Fibroblast of the aortic adventitia (primary cell): ENCODE data around the gene BCL11B. TPM values are rescaled to one million over a fixed set of nuclear protein-coding genes. Genes with fewer than 3 reads are reported as not detected.

Experiments used
- DNase-seq: peaks from one replicate; pipeline ENCODE4 v3.0.0-alpha.2; 2010; ENCODE audit warnings: low read depth
- H3K4me3 ChIP-seq: 2 replicates; pipeline ENCODE4 v1.5.1; 2011; ENCODE audit warnings: low read depth, mild to moderate bottlenecking, control low read depth, low read length, moderate library complexity
- total RNA-seq: library from RNA; depleted of rRNA; stranded (reverse); fragments of >200 nt; gene quantifications from 2 replicates; pipeline ENCODE4 v1.2.3, GENCODE V29; 2012; ENCODE audit warnings: low replicate concordance
- TF ChIP-seq, protein P1 (sequence below): IDR thresholded peaks from 2 replicates; pipeline ENCODE4 v1.5.1; 2011; ENCODE audit warnings: mild to moderate bottlenecking, low read length, control low read depth, inconsistent platforms; ENCODE audit not compliant: insufficient read depth

Gene BCL11B
- total RNA-seq, 1 donor: 0.09 TPM

DNA sequence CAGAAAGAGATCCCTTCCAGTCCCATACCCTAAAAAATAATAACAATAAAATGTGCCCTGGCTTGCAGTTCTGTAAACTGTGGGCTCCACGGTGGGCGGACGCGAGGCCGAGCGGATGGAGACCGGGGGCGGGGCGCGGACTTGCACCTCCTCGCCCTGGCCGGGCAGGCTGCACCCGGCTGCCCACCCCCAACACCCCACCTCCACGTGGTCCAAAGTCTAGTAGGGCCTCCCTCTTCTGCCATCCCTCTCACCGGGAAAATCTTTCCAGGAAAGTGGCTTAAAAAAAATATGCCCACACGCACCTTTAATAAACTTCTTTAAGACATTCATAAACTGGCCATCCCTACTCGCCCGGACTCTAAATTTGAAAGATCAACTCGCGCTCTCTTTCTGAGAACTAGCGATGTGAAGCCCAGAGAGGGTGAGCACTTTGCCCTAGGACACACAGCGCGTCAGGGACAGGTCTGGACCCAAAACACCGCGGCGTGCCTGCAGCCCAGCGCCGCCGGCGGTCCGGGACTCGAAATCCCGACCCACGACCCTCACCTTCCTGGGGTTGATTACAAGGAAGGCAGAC is 1.9 kb upstream of the BCL11B start:
- TF ChIP-seq, protein P1, sequence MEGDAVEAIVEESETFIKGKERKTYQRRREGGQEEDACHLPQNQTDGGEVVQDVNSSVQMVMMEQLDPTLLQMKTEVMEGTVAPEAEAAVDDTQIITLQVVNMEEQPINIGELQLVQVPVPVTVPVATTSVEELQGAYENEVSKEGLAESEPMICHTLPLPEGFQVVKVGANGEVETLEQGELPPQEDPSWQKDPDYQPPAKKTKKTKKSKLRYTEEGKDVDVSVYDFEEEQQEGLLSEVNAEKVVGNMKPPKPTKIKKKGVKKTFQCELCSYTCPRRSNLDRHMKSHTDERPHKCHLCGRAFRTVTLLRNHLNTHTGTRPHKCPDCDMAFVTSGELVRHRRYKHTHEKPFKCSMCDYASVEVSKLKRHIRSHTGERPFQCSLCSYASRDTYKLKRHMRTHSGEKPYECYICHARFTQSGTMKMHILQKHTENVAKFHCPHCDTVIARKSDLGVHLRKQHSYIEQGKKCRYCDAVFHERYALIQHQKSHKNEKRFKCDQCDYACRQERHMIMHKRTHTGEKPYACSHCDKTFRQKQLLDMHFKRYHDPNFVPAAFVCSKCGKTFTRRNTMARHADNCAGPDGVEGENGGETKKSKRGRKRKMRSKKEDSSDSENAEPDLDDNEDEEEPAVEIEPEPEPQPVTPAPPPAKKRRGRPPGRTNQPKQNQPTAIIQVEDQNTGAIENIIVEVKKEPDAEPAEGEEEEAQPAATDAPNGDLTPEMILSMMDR: no peak
- DNase-seq: no peak
- peak overlapping the region; percentile 48 for H3K4me3 ChIP-seq

DNA sequence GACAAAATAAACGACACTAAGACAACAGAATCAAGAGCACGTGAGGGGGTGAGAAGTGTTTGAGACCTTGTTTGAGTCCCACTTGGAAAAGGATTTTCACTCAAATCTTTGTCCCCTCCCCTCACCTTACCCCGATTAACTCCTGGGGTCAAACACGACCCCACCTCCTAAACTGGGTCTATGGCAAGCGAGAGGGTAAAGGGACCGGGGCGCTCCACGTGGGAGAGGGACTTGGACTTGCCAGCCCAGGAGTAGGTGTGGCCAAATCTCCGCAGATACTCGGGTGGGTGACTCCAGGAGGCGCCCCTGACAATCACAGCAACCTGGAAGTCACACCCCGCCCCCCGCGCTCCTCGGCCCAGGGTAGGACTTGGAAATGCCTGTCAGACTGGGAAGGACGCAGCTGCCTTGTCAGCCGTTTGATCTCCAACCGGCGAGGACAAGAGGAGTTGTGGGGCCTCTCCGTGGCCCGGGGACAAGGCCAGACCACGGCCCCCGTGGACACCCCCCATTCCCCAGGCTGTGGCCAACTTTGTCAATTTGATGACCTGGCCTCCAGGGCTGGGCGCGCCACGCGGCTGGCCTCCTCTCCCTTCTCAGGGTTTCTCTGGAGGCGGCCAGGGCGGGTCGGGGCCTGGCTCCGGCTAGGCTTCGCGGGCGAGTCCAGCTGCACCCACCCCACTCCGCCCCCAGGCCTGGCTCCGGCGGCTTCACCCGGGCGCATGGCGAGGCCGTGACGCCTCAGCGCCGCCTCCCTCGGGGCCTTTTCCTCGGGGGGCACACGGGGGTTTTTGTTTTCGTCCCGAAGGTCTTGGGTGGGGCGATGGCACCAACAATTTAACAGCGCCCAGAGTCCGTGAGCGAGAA is 1.1 kb upstream of the BCL11B start:
- TF ChIP-seq, protein P1: no peak
- no peak for DNase-seq
- no peak overlapping the region for H3K4me3 ChIP-seq

DNA sequence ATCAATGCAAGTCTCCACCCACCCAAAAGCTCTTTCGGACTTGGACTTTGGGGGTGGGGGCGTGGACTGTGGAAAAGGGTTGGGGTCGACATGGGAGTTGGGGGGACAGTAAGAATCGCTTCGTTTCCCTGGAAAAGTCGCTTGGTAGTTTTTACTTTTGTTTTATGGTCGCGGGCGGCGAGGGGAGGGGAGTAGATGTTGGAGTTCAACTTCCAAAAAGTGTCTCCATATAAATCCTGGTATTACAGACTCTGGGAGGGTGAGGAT is 568 bp upstream of the BCL11B start:
- TF ChIP-seq, protein P1: no peak
- H3K4me3 ChIP-seq: peak overlapping the region; percentile 58
- DNase-seq: no peak

DNA sequence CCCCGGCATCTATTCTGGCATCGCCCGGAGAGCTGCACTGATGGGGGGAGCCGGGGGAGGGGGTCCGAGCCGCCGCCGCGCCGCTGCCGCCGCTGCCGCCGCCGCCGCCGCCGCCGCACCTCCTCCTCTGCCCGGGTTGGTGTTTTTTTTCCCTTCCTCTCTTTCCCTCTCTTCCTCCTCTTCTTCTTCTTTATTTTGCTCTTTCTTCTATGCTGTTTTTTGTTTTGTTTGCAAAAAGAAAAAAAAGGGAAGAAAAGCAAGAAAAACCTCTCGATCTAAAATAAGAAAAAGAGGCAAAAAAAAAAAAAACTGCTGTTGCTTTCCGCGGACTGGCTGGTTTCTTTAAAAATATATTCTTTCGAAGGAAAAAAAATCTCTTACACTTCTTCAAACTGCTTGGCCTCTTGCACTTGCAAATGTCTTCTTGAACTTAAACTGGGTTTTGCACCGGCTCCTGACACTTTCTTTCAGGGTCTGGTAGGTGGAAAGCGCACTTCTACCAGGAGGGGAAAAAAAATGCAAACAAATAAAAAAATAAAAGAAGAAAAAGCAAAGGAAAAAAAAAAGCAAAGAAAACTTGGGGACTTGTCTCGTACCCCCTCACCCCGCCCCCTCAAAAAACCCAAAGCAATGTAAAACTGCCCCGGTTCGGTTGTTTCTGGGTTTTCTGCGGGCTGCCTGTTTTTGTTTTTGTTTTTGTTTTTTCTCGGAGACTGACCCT is 616 bp downstream of the BCL11B start:
- peak overlapping the region; percentile 58 for H3K4me3 ChIP-seq
- TF ChIP-seq, protein P1: no peak
- peak; percentile 4 for DNase-seq

DNA sequence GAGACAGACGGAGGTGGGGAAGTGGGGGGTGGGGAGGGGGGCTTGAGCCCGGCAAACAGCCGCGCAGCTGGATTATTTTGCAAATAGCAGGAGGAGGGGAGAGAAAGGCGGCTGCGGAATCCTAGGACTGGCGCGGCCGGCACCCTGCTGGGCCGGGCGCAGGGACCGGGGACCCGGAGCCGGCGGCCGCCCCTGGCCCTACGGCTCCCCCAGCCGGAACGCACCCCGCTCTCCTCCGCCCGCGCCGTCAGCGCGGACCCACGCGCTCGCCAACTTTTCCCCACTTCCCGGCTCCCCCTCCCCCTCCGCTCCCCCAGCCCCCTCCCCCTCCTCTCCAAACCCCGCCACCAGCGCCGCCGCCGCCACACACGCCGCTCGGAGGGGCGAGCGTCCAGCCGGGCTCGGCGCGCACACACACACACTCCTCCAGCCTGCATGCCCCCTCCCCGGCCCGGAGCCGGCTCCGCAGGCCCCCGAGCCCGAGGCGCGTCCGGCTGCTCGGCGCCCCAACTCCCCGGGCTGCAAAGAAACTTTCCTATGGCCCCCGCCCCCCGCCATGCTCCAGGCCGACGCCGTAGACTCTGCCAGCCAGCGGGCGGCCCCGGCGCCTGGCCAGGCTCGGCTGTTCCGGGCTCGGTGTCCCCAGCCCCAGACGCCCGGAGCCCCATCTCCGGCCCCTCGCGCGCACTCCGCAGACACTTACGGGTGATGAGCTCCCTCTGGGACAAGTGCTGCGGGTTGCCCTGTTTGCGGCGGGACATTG is 1.4 kb downstream of the BCL11B start:
- no peak for DNase-seq
- TF ChIP-seq, protein P1: no peak

More for the DNA sequence above, 1.4 kb downstream of the BCL11B start:
- peak overlapping the region; percentile 50 for H3K4me3 ChIP-seq
